NCI-H226 (cell line): ENCODE results near the gene SELPLG.
"Not testable (repeated sequence)": the region's sequence is repeated elsewhere in the genome, so short reads cannot be mapped to it uniquely, and the experiment has no call there.

Source experiments
- DNase-seq: peaks from one replicate; pipeline ENCODE4 v3.0.0-alpha.2; 2015

The SELPLG gene, protein sequence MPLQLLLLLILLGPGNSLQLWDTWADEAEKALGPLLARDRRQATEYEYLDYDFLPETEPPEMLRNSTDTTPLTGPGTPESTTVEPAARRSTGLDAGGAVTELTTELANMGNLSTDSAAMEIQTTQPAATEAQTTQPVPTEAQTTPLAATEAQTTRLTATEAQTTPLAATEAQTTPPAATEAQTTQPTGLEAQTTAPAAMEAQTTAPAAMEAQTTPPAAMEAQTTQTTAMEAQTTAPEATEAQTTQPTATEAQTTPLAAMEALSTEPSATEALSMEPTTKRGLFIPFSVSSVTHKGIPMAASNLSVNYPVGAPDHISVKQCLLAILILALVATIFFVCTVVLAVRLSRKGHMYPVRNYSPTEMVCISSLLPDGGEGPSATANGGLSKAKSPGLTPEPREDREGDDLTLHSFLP

GRCh38 chr12:108633534-108634248, at the start of gene SELPLG:
TSS of gene SELPLG (minus strand) at chr12:108633894. CDS start at chr12:108624307, 9,587 bp downstream.
- no peak for DNase-seq

GRCh38 chr12:108681317-108681716, 47.6 kb upstream of the SELPLG start:
- DNase-seq: no peak

DNA sequence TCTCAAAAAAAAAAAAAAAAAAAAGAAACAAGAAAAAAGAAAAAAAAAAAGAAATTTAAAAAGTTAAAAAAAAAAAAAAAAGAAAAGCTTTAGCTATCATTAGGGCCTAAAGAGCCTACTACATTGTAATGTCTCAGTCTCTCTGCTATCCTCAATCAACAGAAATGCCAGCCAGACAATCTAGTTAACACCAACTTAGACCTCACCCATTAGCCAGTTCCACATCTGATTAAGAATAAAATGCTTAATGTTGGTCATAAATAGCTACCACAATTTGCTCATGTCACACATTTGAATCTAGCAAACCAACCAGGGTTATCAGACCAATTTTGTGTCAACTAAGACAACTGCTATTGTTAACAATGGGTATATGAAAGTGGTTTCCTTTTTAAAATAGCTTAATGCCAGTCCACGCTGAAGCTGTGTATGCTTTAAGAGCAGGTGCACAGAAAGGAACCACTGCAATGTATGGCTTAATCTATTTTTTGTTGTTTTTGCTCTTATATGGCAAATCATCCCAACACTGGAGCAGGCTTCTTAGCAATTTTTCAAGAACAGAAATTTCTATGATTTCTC, 45.5 kb upstream of the SELPLG start:
- no peak for DNase-seq

DNA sequence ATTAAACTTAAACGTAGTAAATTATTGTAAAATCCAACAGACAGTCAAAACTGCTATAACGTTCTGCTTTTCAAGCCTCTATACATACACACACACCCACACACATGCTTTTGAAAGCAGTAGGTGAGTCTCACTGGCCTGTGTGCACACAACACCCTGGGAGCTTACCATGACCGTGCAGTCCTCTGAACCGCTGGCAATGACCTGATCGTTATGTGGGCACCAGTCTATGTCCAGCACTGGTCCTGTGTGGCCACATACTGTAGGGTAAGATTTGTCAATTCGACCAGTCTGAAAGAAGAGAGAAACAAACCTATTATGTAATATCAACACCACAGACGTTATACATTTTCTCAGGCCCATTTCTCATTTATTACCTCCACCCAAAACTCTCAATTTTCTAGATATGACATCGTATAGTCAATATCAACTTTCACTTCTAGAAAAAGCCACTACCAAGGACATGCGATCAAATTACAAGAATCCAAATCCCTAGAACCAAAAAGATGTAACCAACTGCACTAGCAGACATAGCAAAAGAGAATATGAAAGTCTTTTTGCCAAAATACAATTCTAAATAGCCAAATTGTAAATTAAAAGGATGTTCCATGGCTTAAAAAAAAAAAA, 44.5 kb upstream of the SELPLG start:
- DNase-seq: no peak

- DNase-seq: no peak
These were observed 43.7 kb upstream of the SELPLG start for GRCh38 chr12:108677381-108677780.

- DNase-seq: no peak
These were observed 43.0 kb upstream of the SELPLG start for GRCh38 chr12:108676707-108677106.

- no peak for DNase-seq
These were observed 42.1 kb upstream of the SELPLG start for GRCh38 chr12:108675792-108676191.

DNA sequence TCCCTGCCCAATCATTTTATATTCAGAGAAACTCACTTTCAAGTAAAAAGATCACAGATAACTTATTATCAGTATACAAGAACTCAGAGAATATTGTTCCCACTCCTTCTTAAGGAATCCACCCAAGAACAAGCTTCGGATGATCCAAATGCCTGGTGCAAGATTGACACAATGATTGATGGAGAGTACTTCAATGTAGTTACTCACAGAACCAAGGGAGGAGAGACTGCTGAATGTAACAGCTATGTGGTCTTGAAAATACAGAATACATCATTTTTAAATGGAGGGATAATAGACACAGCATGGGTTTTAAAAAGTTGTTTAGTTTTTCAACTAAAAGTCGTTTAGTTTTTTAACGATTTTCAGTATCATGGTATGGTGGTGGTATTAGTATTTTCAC, 38.4 kb upstream of the SELPLG start:
- DNase-seq: no peak

DNA sequence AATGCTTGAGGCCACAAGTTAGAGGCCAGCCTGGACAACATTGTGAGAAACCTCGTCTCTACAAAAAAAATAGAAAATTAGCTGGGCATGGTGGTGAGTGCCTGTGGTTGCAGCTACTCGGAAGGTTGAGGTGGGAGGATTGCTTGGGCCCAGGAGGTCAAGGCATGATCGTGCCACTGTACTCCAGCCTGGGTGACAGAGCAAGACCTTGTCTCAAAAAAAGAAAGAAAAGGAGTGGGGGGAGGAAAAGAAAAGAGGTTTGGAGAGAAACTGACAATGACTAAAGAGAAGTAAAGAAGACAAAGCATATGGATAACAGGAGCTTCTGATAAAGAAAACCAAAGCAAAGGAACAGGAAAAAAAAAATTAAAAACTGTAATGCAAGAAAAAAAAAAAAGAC, 37.4 kb upstream of the SELPLG start:
- no peak for DNase-seq

DNA sequence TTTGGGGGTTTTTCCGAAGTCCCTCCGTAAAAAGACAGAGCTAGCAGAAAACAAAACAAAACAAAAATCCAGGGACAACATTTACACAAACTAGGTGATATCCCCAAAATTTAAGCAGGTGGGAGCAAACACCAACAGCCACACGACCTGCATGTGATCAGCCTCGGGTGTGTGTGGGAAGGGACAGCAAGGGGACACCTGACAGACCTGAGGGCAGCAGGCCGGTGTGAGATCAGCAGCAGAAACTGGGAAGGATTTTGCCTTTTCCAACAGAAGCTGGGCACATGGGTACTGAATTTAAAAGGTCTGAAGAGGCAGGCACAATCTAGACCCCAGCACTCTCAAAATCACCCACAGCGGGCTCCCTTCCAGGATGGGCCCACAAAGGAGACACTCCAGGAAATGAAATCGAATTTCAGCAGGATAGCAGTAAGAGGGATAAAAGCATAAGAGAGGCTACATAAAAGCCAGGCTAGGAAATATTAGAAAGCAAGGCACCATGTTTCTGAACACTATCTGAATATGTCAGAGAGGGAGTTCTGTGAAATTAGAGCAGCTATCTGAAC, 36.5 kb upstream of the SELPLG start:
- no peak for DNase-seq

DNA sequence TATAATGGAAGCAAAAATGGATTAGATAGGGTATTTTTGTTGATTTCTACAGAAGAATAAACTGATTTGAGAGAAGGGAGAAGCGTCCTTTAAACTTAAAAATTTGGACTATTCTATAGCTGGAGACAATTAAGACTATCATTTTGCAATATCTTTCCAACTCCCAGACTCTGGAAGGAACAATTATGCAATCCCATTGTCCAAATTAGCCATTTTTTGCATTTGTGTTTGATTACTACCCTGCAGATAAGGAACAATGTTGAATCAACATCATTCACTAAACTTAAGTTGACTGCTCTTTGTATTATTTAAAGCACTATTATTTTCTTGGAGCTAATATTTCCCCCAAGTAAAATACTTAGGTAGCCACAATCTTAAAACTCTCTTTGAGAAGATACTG, 34.8 kb upstream of the SELPLG start:
- DNase-seq: no peak

DNA sequence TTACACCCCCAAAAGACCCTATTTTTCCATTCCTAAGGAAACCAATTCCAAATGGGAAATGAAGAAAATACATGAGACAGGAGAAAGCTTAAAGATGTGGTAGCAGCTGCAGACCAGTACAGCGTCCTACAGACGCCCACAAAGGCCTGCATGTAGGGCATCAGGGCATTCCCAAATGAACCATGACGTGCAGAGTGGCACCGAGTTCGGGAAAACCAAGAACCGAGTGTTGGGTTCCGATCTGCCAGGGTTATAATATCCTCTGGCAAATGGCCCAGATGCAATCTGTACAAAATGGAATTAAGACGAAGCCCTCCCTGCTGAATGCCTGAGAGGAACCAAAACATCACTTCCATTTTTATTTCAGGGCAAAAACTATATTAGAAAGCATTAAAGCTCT, 34.4 kb upstream of the SELPLG start:
- no peak for DNase-seq

DNA sequence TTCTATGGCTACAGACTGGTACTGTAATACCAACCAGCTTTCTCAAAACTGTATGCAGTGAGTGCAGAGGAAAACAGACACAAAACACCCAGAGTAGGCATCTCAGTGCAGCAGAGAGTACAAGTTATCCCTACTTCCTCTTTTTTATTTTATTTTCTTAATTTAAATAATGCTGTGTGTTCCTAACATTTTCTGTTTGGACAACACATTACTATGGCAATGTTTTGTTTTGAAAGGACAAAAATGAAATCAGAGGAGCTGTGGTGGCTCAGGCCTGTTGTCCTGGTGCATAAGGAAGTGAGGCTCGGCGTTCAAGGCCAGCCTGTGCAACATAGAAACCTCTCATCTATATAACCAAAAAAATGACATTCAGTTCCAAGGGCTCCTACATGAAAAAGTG, 33.7 kb upstream of the SELPLG start:
- DNase-seq: no peak

- no peak for DNase-seq
These were observed 32.7 kb upstream of the SELPLG start for GRCh38 chr12:108666401-108666881.

DNA sequence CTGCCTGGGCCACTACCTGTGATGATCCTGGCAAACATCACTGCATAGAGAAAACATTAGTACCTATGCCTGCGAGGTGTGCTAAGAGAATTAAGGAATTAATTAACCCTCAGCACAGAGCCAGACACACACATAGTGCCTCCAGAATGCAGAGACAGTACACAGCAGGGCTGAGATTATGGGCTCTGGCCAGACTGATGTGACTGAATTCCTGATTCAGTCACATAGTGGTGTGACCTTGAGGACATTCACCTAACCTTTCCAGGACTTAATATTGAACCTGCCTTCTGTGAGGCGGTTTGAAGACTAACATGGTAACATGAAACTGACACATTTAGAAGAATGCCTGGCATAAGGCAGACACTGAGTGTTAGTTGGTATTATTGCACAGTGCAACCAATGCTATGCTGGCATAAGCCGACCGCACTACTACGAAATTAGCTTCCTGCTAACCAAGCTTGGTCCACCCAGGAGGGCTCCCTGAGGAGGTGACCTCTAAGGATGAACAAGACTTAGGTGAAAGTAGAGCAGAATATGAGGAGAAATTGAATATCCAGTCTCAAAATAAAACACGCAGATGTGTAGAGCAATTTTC, 32.0 kb upstream of the SELPLG start:
- DNase-seq: no peak

DNA sequence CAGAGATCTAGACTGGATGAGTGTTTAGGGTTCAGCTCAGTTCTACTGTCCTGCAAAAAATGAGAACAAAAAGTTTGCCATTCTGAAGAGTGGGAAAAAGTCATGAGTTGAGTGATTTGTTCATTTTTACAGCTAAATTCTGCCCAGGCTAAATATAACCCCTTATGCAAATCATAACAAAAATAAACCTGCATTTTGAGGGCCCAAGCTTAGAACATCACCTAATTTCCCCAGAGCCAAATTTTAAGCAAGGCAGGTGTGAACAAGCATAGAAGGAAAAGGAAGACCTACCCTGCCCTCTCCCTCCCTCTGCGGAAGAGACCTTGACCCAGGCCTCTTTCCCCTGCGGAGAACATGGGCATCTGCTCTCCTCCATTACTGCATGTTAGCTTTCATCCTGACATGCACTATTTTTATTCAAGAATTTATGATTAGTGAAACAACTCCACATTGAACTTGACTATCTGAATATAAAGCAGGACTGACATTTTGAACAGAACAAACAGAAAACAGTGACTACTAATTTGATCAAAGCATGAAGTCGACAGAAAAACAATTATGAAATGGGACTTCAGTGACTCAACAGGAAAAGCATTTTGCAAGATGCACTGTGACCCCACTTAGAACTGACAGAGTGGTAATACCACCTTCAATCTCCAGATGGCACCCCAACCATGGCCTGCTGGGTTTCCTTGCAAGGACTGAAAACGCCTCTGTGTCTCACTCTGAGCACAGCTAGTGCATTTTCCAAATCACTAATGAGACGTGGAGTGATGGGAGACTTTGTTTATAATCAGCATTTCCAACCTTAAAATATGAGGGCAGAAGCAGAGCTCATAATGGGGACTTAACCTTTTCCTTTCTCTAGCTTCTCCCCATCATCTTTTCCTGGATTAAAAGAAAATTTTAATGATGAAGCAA, 30.9 kb upstream of the SELPLG start:
- DNase-seq: peak; percentile 78

DNA sequence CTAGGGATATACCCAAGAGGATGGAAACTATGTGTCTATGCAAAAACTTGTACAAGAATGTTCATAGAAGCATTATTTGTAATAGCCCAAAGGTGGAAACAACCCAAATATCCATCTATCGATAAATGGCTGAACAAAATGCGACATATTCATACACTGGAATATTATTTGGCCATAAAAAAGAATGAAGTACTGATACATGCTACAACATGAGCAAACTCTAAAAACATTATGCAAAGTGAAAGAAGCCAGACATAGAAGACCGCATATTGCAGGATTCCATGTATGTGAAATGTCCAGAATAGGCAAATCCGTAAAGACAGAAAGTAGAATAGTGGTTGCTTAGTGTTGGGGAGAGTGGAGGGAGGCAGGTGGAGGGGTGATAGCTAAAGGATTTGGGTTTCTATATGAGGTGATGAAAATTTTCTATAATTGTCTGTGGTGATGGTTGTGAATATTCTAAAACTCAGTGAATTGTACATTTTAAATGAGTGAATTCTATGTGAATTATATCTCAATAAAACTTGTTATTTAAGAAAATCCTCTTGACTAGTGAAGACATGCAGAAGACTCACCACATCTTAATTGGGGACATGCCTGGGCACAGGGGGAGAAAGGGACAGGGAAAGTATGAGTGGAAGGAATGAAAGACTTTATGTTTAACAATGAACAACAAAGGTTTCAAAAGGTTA, 29.8 kb upstream of the SELPLG start:
- no peak for DNase-seq

DNA sequence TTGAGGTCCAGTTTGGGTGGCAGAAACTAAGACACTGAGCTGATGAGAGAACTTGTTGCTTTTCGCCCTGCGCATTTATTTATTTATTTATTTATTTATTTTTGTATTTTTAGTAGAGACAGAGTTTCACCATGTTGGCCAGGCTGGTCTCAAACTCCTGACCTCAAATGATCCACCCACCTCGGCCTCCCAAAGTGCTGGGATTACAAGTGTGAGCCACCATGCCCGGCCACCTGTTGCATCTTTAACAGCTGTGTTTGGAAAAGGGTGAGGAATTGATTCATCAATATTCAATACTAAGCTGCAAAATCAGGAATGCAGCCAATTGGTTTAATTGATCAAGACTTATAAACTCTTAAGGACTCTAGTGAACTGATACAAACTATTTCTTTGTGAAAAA, 24.4 kb upstream of the SELPLG start:
- not testable (repeated sequence) for DNase-seq

DNA sequence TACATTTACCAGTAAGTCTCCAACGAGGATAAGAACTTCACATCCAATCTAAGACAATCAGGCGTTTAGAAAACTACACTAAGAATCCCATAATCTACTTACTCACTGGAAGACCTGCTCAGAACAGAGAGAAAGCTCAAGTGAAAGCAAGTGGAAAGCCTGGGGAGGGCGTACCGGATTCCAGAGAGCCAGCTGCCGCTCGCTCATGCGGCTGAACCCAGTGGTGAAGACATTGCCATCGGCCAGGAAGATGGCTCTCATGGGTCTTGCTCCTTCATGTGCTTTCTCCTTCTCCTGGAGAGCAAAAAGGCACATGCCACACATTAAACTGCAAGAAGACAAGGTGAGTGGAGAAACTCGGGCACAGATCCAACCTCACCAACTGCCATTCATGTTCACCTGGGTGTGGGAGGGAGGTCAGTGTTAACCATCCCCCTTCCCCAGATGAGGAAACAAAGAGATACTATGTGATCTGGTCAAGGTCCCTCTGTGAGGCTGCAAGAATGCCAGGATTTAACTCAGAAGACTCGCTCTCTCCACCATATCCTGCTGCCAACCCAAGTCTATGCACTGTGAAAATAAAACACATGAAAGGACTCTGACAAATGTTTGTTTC, 23.5 kb upstream of the SELPLG start:
- DNase-seq: no peak

GRCh38 chr12:108656247-108656646, 22.6 kb upstream of the SELPLG start:
- DNase-seq: not testable (repeated sequence)
